ENCODE results near the gene STIM1. TPM values are rescaled to one million over a fixed set of nuclear protein-coding genes. Genes with fewer than 3 reads are reported as not detected.
A peak's percentile ranks its signal among the peaks of the same experiment; 100 is the strongest.
"Not testable (repeated sequence)": the region's sequence is repeated elsewhere in the genome, so short reads cannot be mapped to it uniquely, and the experiment has no call there.

Gene STIM1
- total RNA-seq, 1 donor from 2014 or later: 16.5 TPM

GRCh38 chr11:4118107-4118506 lies 262.6 kb downstream of the STIM1 start:
- TF ChIP-seq, protein P1, sequence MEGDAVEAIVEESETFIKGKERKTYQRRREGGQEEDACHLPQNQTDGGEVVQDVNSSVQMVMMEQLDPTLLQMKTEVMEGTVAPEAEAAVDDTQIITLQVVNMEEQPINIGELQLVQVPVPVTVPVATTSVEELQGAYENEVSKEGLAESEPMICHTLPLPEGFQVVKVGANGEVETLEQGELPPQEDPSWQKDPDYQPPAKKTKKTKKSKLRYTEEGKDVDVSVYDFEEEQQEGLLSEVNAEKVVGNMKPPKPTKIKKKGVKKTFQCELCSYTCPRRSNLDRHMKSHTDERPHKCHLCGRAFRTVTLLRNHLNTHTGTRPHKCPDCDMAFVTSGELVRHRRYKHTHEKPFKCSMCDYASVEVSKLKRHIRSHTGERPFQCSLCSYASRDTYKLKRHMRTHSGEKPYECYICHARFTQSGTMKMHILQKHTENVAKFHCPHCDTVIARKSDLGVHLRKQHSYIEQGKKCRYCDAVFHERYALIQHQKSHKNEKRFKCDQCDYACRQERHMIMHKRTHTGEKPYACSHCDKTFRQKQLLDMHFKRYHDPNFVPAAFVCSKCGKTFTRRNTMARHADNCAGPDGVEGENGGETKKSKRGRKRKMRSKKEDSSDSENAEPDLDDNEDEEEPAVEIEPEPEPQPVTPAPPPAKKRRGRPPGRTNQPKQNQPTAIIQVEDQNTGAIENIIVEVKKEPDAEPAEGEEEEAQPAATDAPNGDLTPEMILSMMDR (conservative IDR thresholded peaks at IDR 0.05; ENCODE audit: low read depth, low read length): no peak
- DNase-seq (ENCODE audit: low read depth): no peak

GRCh38 chr11:4123218-4123617 lies 267.8 kb downstream of the STIM1 start:
- H3K4me3 ChIP-seq (ENCODE audit: low read depth, low read length): no peak overlapping the region
- DNase-seq (ENCODE audit: low read depth): no peak
- TF ChIP-seq, protein P1 (conservative IDR thresholded peaks at IDR 0.05; ENCODE audit: low read depth, low read length): no peak

More at GRCh38 chr11:4118107-4118506, 262.6 kb downstream of the STIM1 start:
- H3K4me3 ChIP-seq (ENCODE audit: low read depth, low read length): no peak overlapping the region

- no peak overlapping the region for H3K4me3 ChIP-seq (ENCODE audit: low read depth, low read length)
- no peak for DNase-seq (ENCODE audit: low read depth)
- TF ChIP-seq, protein P1 (conservative IDR thresholded peaks at IDR 0.05; ENCODE audit: low read depth, low read length): no peak
Observed at GRCh38 chr11:4125141-4125540, 269.7 kb downstream of the STIM1 start.

- DNase-seq (ENCODE audit: low read depth): no peak
- TF ChIP-seq, protein P1 (conservative IDR thresholded peaks at IDR 0.05; ENCODE audit: low read depth, low read length): no peak
Observed at GRCh38 chr11:4127357-4127756, 271.9 kb downstream of the STIM1 start.

DNA sequence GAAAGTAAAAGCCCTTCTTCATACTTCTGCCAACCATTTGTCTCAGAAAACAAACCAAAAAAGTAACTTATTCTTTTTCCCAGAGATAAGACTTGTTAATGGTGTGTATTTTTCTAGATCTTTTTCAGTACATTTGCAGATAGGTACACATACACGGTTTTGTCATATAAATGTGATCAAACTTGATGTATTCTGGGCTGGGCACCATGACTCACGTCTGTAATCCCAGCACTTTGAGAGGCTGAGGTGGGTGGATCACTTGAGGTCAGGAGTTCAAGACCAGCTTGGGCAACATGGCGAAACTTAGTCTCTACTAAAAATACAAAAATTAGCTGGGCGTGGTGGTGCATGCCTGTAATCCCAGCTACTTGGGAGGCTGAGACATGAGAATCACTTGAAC lies 274.8 kb downstream of the STIM1 start:
- not testable (repeated sequence) for H3K4me3 ChIP-seq (ENCODE audit: low read depth, low read length); DNase-seq (ENCODE audit: low read depth)

More at GRCh38 chr11:4127357-4127756, 271.9 kb downstream of the STIM1 start:
- no peak overlapping the region for H3K4me3 ChIP-seq (ENCODE audit: low read depth, low read length)

DNA sequence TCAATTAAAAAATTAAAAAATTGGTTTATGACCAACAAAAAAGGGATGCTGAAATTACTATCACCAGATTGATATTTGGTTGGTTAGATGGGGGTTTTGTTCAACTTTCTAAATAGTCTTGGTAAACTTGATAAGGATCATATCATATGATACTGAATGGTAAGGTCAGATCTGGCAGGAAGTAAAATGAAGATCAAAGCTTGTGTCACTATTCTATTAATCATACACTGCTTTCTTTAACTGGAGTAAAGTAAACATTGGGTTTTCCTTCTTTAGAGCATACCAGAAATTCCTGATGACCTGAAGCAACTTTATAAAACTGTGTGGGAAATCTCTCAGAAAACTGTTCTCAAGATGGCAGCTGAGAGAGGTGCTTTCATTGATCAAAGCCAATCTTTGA lies 279.3 kb downstream of the STIM1 start:
- TF ChIP-seq, protein P1 (conservative IDR thresholded peaks at IDR 0.05; ENCODE audit: low read depth, low read length): no peak
- peak; percentile 69 for DNase-seq (ENCODE audit: low read depth)
- H3K4me3 ChIP-seq (ENCODE audit: low read depth, low read length): no peak overlapping the region

GRCh38 chr11:4138497-4138896 lies 283.0 kb downstream of the STIM1 start:
- no peak for DNase-seq (ENCODE audit: low read depth)
- H3K4me3 ChIP-seq (ENCODE audit: low read depth, low read length): no peak overlapping the region
- TF ChIP-seq, protein P1 (conservative IDR thresholded peaks at IDR 0.05; ENCODE audit: low read depth, low read length): no peak
